NCI-H1417 (cell line): ENCODE data around the gene YEATS4.
"Not testable (repeated sequence)": the region's sequence is repeated elsewhere in the genome, so short reads cannot be mapped to it uniquely, and the experiment has no call there.

Experiments
- DNase-seq, 3 experiments: peaks; one replicate each; lab custom pipeline; 2025; lab: John Stamatoyannopoulos, UW

Gene YEATS4

DNA sequence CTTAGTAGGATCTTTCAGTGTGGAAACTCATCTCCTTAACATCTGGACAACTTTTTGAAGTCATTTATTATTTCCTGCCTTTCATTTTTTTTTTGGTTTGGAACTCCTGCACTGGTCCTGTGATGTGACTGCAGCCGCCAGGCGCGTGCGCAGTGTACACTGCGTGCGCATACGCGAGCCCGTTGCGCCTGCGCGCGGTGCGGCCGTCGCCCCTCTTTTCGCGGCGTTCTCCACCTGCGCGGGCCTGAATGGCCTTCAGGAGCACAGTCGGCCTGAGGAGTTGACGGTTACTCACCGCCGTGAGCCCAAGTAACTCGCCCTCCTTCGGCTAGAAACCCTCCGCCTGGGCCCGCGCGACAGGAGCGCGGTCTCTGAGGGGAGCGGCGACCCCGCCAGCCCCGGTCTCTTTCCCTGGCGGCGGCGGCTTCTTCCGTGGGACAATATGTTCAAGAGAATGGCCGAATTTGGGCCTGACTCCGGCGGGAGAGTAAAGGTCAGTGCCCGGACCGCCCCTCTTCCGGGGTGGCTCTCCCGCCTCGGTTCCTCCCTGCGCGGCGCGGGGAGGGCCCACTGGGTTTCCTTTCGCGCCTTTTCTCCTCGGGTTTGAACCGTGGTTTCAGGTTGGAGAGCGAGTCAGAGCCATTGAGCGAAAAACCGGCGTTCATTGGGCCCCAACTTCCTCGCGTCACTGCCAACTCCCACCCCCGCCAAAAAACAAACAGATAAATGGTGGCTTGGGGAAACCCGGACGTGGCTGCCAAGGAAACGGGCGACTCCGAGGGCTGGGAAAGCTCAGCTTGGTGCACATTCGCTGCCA lies at the start of gene YEATS4:
TSS of gene YEATS4 (plus strand) at position 213 of the 817 bp plus-strand sequence. CDS start at position 443, 230 bp downstream.
- DNase-seq = peak; percentile 97 to 100 (median 98)

DNA sequence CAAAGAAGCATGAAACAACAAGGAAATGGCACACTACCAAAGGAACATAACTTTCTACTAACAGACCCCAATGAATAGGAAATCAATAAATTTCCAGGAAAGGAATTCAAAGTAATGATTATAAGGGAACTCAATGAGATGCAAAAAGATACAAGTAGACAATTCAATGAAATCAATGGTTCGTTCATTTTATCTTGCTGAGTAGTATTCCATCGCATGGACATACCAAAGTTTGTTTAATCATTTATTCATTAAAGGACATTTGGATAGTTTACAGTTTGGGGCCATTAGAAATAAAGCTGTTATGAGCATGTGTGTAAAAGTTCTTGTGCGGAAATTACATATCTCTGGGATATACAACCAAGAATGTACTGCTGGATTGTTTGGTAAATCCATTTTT lies 46.3 kb upstream of the YEATS4 start:
- DNase-seq = no peak

DNA sequence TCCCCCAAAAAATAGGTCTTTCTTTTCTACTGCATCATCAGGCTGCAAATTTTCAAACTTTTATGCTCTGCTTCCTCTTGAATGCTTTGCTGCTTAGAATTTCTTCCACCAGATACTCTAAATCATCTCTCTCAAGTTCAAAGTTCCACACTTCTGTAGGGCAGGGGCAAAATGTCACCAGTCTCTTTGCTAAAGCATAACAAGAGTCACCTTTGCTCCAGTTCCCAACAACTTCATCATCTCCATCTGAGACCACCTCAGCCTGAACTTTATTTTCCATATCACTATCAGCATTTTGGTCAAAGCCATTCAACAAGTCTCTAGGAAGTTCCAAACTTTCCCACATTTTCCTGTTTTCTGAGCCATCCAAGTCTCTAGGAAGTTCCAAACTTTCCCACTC lies 42.8 kb upstream of the YEATS4 start:
- DNase-seq = not testable (repeated sequence)

DNA sequence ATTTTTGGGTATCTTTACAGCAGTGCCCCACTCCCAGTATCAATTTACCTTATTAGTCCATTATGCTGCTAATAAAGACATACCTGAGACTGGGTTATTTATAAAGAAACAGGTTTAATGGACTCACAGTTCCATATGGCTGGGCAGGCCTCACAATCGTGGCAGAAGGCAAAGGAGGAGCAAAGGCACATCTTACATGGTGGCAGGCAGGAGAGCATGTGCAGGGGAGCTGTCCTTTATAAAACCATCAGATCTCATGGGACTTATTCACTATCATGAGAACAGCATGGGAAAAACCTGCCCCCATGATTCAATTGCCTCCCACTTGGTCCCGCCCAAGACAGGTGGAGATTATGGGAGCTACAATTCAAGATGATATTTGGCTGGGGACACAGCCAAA lies 42.3 kb upstream of the YEATS4 start:
- not testable (repeated sequence) for DNase-seq

DNA sequence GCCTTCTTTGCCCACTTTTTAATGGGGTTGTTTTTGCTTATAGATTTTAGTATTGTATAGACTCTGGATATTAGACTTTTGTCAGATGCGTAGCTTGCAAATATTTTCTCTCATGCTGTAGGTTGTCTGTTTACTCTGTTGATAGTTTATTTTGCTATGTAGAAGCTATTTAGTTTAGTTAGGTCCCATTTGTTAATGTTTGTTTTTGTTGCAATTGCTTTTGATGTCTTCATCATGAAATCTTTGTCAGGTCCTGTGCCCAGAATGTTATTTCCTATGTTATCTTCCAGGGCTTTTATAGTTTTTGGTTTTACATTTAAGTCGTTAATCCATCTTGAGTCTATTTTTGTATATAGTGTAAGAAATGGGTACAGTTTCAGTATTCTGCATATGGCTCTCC lies 41.3 kb upstream of the YEATS4 start:
- DNase-seq = no peak

DNA sequence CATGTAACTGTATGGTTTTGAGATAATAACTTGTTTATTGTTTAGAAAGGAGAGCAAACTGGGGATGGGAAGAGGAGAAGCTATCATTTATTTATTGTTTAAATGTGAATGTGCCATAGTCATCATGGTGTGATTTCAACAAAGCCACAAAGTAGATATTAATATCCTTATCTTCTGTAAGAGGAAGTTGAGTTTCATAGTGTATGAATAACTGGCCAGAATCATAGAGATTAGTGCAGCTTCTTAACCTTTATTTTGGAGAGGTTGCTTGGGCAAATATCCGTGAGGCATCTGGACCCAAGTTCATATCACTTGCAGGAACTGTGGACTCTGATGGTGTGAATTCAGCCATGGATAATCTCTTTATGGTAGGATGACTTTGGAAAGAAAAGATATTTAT lies 38.2 kb upstream of the YEATS4 start:
- no peak for DNase-seq

DNA sequence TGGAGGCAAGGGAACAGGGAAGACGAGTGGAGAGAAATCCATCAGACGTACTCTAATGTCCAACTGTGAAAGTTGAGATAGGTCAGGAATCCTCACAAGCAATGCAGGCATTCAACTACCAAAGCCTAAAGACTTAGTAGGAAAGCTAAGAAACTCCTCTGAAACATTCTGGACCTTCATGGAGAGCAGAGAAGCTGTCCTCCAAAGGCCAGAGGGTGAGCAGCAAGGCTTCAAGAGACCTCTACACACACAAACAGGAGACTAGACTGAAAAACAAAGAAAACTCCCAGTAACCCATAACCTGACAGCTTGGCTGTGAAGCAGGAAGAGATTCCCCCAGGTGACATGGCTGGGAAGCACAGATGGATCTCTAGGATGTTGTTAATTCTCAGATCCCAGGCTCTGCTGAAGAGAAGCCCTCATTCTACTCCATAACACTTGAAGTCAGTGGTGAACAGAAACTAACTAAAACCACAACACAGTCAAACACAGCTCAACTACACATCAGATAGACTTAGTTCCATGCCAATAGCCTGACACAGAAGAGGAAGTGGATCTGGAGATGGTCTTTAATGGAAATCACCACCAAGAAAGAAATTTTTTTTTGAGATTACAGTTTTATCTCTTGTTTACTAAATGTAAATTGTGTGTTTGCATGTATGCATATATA lies 34.6 kb upstream of the YEATS4 start:
- DNase-seq = no peak

DNA sequence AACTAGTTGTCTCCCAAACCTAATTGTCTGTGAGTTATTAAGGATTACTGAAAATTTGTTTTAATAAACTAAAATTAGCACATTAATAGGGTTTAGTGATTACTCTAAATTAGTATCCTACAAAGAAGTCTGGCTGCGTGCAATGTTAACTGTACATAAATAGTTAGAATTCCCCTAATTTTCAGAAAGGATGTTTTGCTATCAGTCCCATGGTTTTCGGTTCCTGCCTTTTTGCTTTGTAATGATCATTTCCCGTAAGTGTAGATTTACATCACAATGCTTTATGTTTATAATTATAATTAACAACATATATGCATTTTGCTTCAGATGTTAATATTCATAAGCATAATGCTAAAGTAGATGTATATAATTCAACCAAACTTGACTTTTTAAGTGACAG lies 31.1 kb upstream of the YEATS4 start:
- DNase-seq = no peak

DNA sequence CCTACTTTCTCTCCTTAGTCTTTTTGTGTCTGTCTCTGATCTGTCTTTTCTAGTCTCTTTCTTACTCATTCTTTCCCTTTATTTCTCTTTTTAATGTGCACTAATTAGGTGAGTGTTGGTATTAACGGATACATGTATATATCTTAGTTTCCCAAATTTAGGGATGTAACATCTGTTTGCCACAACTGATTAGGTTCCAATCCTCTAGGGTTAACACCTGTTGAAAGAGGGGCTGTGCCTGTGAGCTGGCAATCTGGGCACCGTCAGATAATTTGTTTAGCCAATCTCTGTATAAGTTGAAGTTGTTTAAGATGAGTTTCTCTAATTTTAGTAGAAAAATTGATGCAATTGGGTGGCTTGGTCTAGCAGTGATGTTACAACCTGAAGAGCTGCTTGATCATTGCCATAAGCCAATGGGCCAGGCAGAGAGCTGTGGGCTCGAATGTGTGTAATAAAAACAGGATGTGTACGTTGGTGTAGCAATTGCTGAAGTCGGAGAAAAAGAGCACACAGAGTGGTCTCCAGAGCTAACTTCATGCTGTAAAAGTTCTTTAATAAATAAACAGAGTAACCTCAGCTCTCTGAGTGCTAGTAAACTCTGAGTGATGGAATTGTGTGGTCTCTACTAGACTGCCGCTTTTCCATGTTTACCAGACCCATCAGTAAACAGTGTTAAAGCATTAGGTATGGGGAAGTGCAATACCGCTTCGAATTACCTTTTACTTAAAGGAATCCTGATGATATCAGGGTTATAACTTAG lies 29.7 kb upstream of the YEATS4 start:
- no peak for DNase-seq

DNA sequence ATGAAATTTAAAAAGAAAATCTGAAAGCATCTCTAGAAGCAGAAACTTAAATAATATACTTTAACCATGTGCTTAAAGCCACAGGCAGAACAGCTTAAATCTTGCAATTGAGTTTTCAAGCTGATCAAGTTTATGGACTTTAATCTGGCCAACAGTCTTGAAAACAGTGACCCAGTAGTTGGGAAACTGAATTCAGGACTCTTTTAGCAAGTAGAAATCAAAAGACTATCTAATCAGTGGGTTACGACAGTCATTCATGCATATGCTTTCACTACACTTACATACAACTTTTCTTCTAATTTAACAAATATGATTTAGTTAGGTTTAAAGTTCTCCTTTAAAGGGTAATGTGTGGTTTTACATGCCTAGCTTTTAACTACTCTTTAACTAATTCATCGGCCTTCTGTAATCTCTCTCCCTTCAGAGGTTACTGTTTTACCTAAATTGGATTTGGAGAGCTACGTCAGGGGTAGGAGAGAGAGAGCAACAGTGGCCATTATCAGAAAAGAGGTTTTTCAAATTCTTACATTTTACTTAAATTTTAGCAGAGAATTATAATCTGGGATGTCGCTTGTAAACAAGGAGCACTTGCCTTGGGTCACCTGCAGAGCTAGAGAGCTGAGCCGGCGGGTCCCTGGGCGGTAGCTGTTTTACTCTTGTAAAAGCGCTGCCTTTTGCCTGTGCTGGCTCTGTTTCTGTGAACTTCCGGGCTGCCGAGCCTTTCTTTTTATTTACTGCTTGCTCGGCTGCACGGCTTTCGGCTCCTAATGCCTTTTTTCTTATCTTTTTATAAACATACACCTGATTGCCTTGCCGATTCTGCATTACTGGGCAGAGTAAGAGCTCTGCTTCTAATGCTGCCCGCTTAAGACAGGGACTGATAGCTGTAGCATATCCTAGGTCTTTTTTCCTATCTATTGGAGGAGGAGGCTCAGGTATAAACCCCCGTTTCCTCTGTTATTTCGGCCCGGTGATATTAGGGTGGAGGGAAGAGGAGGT lies 28.8 kb upstream of the YEATS4 start:
- peak; percentile 24 to 69 (median 58) for DNase-seq

DNA sequence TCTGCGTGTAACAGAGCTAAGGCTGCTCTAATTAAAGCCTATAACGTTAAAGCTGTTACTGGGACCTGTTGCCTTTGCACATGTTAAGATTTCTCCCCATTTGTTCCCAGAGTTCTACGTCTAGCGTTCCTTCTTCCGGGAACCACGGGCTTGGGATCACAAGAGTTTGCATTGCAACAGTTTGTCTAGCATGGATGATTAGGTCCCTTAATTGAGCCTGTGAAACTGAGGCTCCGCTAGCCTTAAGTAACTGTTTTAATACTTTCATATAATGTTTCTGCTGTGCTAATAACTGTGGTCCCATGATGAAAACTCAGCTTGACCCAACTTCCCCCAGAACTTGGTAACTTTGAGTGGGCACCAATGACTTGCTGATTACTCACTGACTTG lies 28.0 kb upstream of the YEATS4 start:
- no peak for DNase-seq

DNA sequence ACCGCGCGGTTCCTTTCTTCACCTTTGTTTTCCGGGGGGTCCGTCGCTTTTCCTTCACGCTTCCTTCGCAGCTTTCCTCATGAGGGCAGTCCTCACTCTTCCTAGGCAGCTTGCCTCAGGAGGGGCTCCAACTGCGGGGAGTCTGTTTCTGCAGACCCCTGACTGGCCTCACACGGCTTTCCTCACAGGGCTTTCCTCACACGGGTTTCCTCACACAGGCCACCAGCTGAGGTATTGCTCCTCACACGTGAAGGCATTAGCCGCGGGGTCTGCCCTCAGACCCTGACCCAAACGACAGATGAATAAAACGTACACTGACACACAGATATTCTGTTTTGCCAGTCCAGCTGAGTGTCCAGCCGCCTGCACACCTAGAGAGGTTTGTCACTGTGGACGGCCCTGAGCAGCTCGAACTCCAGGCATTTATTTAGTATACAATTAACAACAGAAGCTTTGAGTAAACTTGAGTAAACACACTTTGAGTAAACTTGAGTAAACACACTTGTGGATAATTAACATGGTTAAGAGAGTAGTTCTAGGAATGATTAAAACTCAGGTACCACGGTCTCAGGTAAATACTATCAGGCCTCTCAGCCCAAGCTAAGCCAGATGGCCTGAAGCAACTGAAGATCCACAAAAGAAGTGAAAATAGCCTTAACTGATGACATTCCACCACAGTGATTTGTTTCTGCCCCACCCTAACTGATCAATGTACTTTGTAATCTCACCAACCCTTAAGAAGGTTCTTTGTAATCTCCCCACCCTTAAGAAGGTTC lies 27.4 kb upstream of the YEATS4 start:
- peak in 1 of 3 experiments; percentile 23 for DNase-seq

DNA sequence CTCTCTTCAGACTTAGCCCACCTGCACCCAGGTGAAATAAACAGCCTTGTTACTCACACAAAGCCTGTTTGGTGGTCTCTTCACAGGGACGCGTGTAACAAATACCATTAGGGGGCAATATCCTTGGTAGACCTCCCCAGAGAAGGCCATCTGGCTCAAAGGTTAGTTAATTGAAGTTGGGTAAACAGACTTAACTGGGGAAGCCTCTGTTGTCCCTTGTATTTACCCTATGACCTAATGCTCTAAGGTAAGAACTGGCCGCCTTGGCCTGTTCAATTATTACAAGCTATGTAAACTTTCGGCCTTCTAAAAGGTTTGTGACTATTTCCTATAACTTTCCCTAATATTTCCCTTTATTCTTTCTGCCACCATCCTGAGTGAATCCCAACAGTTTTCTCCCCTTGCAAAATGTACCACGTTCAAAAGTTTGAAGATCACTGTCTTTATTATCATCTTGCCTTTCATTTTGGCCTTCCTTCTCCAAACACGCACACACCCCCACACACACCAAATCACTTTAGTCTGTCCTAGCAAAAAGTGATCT lies 26.7 kb upstream of the YEATS4 start:
- peak in 1 of 3 experiments; percentile 20 for DNase-seq

DNA sequence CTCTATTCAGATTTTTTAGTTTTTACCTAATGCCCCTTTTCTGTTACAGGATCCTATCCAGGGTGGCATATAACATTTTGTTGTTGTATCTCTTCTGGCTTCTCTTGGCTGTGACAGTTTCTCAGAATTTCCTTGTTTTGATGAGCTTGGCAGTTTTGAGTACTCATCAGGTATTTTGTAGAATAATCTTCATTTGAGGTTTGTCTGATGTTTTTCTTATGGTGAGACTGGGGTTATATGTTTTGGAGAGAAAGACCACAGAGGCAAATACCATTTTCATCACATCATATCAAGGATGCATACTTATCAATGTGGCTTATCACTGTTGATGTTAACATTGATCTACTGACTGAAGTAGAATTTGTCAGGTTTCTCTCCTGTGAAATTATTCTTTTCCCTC lies 25.4 kb upstream of the YEATS4 start:
- DNase-seq = no peak

DNA sequence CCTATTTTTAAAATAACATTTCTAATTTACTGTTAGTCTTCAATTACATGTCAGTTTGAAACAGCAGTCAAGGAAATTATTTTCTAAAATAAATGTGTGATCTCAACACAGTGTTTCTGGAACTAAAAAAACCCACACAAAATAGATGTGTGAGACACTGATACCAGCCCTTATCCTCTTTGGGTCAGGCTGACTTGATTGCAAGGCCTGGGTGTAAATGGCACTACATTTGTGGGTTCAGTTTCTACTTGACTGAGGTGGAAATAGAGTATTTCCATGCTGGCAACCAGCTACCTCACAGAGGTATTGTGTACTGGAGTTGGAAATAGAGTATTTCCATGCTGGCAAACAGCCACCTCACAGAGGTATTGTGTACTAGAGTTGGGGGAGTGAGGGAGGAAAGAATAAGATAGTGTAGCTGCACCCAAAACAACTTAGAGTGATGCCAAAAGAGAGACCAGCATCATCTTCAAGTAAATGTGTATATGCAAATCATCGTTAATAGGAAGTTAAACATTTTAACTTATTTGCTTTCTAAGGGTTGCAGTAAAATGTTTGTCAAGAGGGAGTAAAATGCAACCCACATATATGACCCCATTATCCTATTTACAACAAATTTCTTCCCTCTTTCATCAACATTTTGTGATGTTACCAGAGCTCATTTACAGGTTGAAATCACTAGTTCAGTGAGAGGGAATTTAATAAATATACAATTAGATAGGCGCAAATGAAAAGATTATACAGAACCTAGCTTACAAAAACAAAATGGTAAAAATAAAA lies 22.0 kb upstream of the YEATS4 start:
- no peak for DNase-seq

DNA sequence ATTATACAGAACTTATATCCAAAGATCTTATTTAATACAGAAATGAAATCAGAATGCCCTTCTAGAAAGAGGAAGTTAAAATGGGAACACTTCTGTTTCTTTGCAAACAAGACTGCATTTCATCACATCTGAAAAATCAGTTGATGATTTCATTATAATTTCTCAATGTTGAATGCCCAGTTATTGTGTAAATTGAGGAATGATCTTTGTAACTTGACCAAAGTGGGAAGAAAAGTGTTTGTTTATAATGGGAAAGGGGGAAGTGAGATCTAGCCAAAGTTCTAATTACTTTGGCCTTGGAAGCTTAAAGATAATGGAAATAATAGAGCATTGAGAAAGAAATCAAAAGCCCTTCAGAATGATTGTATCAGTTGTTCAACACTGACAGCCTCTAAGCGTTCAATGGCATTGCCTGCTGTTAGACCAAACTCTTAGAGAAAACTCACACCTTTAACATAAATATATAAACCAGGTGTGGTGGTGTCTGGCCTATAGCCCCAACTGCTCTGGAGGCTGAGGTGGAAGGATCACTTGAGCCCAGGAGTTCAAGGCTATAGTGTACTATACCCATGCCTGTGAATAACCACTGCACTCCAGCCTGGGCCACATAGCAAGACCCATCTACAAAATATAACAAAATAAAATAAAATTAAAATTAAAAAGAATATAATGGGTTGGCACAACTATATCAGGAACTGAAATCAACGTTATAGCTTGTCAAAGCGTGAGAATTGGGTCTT lies 21.3 kb upstream of the YEATS4 start:
- DNase-seq = no peak

DNA sequence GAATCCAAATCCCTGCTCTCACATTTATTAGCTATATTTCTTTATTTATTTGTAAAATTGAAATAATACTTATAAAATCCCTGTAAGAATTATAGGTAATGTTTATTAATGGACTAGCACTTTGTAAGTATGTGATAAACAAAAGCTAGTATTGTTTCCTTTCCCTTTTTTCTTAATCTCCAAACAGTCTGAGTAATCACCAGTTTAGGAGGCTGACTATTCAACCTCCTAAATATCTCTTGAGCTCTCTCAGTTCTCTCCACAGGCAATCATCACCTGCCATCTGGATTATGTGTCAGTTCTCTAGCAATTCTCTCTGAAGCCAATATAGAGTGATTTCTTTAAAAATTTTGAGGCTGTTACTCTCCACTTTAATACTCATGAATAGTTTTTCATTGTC lies 20.6 kb upstream of the YEATS4 start:
- no peak for DNase-seq

DNA sequence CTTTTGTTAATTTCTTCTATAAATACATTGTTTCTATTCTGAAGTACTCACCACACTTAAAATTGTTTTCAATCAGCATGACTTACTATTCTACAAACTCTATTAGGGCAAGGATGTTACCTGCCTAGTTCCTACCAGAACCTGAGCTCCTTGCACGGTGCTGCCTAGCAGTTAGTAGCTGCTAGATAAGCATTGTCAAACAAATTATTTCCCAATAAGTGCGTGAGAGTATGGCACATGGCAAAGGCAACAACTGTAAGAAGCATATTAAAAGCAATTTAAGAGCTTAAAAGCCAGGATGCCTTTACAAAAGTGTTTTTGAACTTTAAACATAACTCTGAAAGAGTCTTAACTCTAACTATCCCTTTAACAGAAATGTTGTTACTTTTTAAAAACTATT lies 19.5 kb upstream of the YEATS4 start:
- DNase-seq = no peak

DNA sequence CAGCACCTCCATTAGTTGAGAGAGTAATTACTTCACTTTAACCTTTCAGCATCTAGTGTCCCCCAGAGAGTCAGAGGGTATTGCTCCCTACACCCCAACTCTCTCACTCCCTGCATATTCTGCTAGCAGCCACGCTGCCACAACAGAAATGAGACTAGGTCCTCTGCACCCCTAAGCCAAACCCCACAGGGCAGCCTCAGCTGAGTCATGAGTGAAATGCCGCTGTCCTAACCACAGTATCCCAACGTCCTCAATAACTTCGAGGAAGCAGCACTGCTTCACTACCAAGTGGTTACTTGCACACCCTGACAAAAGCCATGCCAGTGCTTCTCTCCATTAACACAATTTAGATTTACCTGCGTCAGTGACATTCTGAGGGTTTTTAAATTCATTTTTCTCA lies 18.2 kb upstream of the YEATS4 start:
- no peak for DNase-seq
